A673 (cell line): ENCODE results near the gene EPHA5. TPM values are rescaled to one million over a fixed set of nuclear protein-coding genes. Genes with fewer than 3 reads are reported as not detected.

Experiments
- BruUV-seq: library from RNA; stranded (reverse); fragments of 400-500 nt; replicated peaks from 2 replicates; lab custom pipeline; 2021; lab: Mats Ljungman, UMichigan
- CTCF ChIA-PET: fragments of 300-600 bp; sonication (Branson Sonifier 250); formaldehyde crosslinking; loops from one replicate; lab custom pipeline; 2022; ENCODE audit warnings: antibody characterized with exemption; lab: Charles Lee
- POLR2A ChIA-PET: fragments of 300-600 bp; sonication (Branson Sonifier 250); formaldehyde crosslinking; loops from one replicate; lab custom pipeline; 2022; ENCODE audit warnings: antibody characterized with exemption; ENCODE audit not compliant: low non-redundant PET; lab: Charles Lee
- DNase-seq: peaks from one replicate; pipeline ENCODE4 v3.0.0-alpha.2; 2015; ENCODE audit warnings: low spot score
- H3K27ac ChIP-seq: fragments of 200-600 bp; sonication (generic); 2 replicates; pipeline ENCODE4 v1.5.1; 2016; ENCODE audit warnings: mixed run types, low read depth, mild to moderate bottlenecking, mixed read lengths, antibody characterized with exemption, low read length; ENCODE audit not compliant: poor library complexity, severe bottlenecking
- H3K27me3 ChIP-seq: fragments of 200-600 bp; sonication (generic); replicated peaks from 2 replicates; pipeline ENCODE4 v1.6.1; 2017; ENCODE audit warnings: mixed run types, low read depth, mild to moderate bottlenecking, mixed read lengths, antibody characterized with exemption, low read length; ENCODE audit not compliant: insufficient read depth, poor library complexity
- H3K36me3 ChIP-seq: fragments of 200-600 bp; sonication (generic); 2 replicates; pipeline ENCODE4 v1.6.1; 2016; ENCODE audit warnings: mixed run types, mild to moderate bottlenecking, mixed read lengths, antibody characterized with exemption, low read length; ENCODE audit not compliant: insufficient read depth, poor library complexity, severe bottlenecking
- H3K4me1 ChIP-seq: fragments of 200-600 bp; sonication (generic); 2 replicates; pipeline ENCODE4 v1.6.1; 2017; ENCODE audit warnings: mixed run types, mild to moderate bottlenecking, mixed read lengths, antibody characterized with exemption, low read length; ENCODE audit not compliant: insufficient read depth, poor library complexity, severe bottlenecking
- H3K4me3 ChIP-seq: fragments of 200-600 bp; sonication (generic); 2 replicates; pipeline ENCODE4 v1.5.1; 2016; ENCODE audit warnings: low read depth, mixed run types, mild to moderate bottlenecking, mixed read lengths, low read length; ENCODE audit not compliant: poor library complexity, severe bottlenecking
- H3K9me3 ChIP-seq: fragments of 200-600 bp; sonication (generic); 2 replicates; pipeline ENCODE4 v1.6.1; 2016; ENCODE audit warnings: mixed run types, low read depth, mild to moderate bottlenecking, mixed read lengths, antibody characterized with exemption, low read length; ENCODE audit not compliant: poor library complexity, severe bottlenecking
- CTCF ChIP-seq: fragments of 300-800, 200-600 bp; sonication (generic); conservative IDR thresholded peaks from 2 replicates; pipeline ENCODE4 v1.5.1; 2017; ENCODE audit warnings: low read depth, mild to moderate bottlenecking, antibody characterized with exemption, low read length, moderate library complexity, mixed read lengths
- EZH2 ChIP-seq: fragments of 200-600 bp; sonication (generic); IDR thresholded peaks from 2 replicates; pipeline ENCODE4 v1.6.1; 2017; ENCODE audit warnings: borderline replicate concordance, low read depth, mild to moderate bottlenecking, mixed read lengths, antibody characterized with exemption, low read length; ENCODE audit not compliant: poor library complexity, severe bottlenecking
- intact Hi-C: fragments of 100-400 bp; cut with micrococcal nuclease; formaldehyde crosslinking; loops from one replicate; pipeline ENCODE4 v1.10.0; 2022; ENCODE audit not compliant: unreplicated experiment
- total RNA-seq: library from RNA; stranded (reverse); gene quantifications from 2 replicates; pipeline ENCODE4 v1.2.3, GENCODE V29; 2021

Gene EPHA5
- total RNA-seq, 1 experiment from 2014 or later, result 6.0 TPM

- BruUV-seq, result no TSS peak
- H3K4me3 ChIP-seq, result no peak overlapping the region
- intact Hi-C loops, result loop anchor here (5.0 kb wide), 1 partner anchor 77 kb away; no protein-coding TSS in a partner anchor
- ChIA-PET POLR2A (no interaction called here), CTCF (no interaction called here)
- no peak for TF ChIP-seq EZH2
- no peak for TF ChIP-seq CTCF
- no peaks in the 10 kb centered on the region for H3K9me3 ChIP-seq
- peaks cover 32% of the 10 kb centered on the region for H3K4me1 ChIP-seq
- H3K27me3 ChIP-seq, result no peaks in the 10 kb centered on the region
- peak overlapping the region; percentile 54 for H3K27ac ChIP-seq
- peak; percentile 19 for DNase-seq
- H3K36me3 ChIP-seq, result no peaks in the 10 kb centered on the region
Measured at GRCh38 chr4:65589921-65590320, 80.4 kb downstream of the EPHA5 start.

GRCh38 chr4:65589331-65589730, 81.0 kb downstream of the EPHA5 start:
- peaks cover 37% of the 10 kb centered on the region for H3K4me1 ChIP-seq
- no peak overlapping the region for H3K27ac ChIP-seq
- no peak for DNase-seq
- intact Hi-C loops, result loop anchor here (5.0 kb wide), 1 partner anchor 78 kb away; no protein-coding TSS in a partner anchor
- TF ChIP-seq EZH2 (no peak), CTCF (no peak)
- H3K9me3 ChIP-seq, result no peaks in the 10 kb centered on the region
- CTCF ChIA-PET, result no interaction called here
- POLR2A ChIA-PET, result no interaction called here
- no TSS peak for BruUV-seq
- H3K27me3 ChIP-seq, result no peaks in the 10 kb centered on the region
- H3K36me3 ChIP-seq, result no peaks in the 10 kb centered on the region
- H3K4me3 ChIP-seq, result no peak overlapping the region

GRCh38 chr4:65580551-65580950, 89.7 kb downstream of the EPHA5 start:
- CTCF ChIA-PET, result interaction anchor here (0.7 kb wide), 1 partner anchor 89 kb away, joined by 4 read pairs; no protein-coding TSS in a partner anchor
- peaks cover 16% of the 10 kb centered on the region for H3K4me1 ChIP-seq
- peak; percentile 40 for DNase-seq
- no peak; the same call in 1 of the 2 replicates for TF ChIP-seq CTCF
- TF ChIP-seq EZH2, result no peak
- no peak overlapping the region for H3K27ac ChIP-seq
- no peak overlapping the region for H3K4me3 ChIP-seq
- POLR2A ChIA-PET, result no interaction called here
- no peaks in the 10 kb centered on the region for H3K36me3 ChIP-seq
- no peaks in the 10 kb centered on the region for H3K9me3 ChIP-seq
- no TSS peak for BruUV-seq
- H3K27me3 ChIP-seq, result no peaks in the 10 kb centered on the region
- intact Hi-C loops, result loop anchor here (5.0 kb wide), 2 partner anchors 117 to 1112 kb away; no protein-coding TSS in a partner anchor
